GM10266 (cell line): ENCODE measurements around the gene MTRF1L.
A peak's percentile ranks its signal among the peaks of the same experiment; 100 is the strongest.

Experiments used
- DNase-seq: peaks from one replicate; pipeline ENCODE4 v3.0.0; 2012; ENCODE audit errors: extremely low spot score
- TF ChIP-seq, protein P1 (sequence below): IDR thresholded peaks from 2 replicates; pipeline ENCODE4 v1.5.1; 2012; ENCODE audit warnings: mild to moderate bottlenecking, low read depth; ENCODE audit not compliant: control insufficient read depth, insufficient read depth; ENCODE audit errors: missing control alignments

The MTRF1L gene

GRCh38 chr6:153038378-153039057 is 36.0 kb upstream of the MTRF1L start:
- no peak for DNase-seq
- TF ChIP-seq, protein P1, sequence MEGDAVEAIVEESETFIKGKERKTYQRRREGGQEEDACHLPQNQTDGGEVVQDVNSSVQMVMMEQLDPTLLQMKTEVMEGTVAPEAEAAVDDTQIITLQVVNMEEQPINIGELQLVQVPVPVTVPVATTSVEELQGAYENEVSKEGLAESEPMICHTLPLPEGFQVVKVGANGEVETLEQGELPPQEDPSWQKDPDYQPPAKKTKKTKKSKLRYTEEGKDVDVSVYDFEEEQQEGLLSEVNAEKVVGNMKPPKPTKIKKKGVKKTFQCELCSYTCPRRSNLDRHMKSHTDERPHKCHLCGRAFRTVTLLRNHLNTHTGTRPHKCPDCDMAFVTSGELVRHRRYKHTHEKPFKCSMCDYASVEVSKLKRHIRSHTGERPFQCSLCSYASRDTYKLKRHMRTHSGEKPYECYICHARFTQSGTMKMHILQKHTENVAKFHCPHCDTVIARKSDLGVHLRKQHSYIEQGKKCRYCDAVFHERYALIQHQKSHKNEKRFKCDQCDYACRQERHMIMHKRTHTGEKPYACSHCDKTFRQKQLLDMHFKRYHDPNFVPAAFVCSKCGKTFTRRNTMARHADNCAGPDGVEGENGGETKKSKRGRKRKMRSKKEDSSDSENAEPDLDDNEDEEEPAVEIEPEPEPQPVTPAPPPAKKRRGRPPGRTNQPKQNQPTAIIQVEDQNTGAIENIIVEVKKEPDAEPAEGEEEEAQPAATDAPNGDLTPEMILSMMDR = no peak

- DNase-seq = no peak
- TF ChIP-seq, protein P1 = no peak
Observed at GRCh38 chr6:153034139-153034538, 31.6 kb upstream of the MTRF1L start.

DNA sequence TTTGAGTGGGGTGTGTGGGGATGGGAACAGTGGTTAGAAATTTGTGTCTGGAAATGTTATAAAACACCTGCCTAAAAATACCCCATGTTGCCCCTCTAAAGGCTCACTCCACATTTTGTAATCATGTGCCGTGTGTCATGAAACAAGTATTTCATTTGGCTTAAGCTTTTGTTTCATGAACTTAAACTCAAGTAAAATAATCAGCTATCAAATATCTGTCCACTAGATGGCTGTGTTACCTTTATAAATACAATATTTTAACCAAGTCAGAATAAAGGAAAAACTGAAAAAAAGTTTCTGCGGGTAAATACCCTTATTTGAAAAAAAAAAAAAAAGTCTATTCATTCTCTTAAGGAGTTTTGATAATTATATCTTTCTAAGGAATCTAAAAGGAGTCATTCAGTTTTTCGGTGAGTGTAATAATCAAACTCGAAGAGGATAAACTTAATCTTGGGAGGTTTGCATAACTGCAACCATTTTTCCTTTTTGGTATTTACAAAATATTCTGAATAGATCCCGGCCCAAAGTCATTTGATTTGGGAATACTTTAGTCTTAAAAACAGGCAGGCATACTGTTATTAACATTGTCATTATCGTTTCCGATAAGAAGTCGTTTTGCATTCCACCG is 29.9 kb upstream of the MTRF1L start:
- no peak for DNase-seq
- TF ChIP-seq, protein P1 = peak; percentile 44

DNA sequence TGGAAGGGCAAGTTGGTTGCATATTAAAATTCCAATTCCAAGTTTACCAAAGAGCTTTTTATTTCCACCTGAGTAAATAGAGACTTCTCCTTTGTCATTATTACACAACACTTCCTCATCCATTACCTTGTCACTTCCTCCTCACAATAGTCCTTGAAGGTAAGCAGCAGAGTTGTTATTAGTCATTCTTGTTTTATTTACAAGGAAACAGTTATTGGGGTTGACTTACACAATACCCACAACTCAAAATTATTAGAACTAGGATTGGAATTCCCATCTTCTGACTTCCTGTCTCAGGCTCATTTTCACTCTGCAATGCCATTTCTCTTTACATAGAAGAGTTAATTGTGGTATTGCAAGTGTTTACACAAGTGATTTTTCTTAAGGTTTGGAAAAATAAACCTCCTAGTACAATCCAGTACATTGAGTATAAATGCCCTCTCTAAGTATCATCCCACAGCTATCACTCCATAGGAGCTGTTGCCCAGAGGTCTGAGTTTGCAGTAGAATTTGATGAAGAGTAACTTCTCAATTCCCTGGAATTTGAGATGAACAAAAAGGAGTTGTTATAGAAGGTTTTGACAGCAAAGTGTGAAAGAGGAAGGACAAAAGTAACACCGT is 28.9 kb upstream of the MTRF1L start:
- TF ChIP-seq, protein P1 = no peak
- DNase-seq = no peak

GRCh38 chr6:153028963-153029362 is 26.5 kb upstream of the MTRF1L start:
- no peak for DNase-seq
- TF ChIP-seq, protein P1 = no peak

- TF ChIP-seq, protein P1 = no peak
- DNase-seq = no peak
Observed at GRCh38 chr6:153028286-153028685, 25.8 kb upstream of the MTRF1L start.

GRCh38 chr6:153027480-153027879 is 25.0 kb upstream of the MTRF1L start:
- no peak for DNase-seq
- TF ChIP-seq, protein P1 = no peak
